ENCODE data around the gene SLC2A6. TPM values are rescaled to one million over a fixed set of nuclear protein-coding genes. Genes with fewer than 3 reads are reported as not detected.

Gene SLC2A6
- total RNA-seq, 1 donor from 2014 or later, result 13.7 TPM

DNA sequence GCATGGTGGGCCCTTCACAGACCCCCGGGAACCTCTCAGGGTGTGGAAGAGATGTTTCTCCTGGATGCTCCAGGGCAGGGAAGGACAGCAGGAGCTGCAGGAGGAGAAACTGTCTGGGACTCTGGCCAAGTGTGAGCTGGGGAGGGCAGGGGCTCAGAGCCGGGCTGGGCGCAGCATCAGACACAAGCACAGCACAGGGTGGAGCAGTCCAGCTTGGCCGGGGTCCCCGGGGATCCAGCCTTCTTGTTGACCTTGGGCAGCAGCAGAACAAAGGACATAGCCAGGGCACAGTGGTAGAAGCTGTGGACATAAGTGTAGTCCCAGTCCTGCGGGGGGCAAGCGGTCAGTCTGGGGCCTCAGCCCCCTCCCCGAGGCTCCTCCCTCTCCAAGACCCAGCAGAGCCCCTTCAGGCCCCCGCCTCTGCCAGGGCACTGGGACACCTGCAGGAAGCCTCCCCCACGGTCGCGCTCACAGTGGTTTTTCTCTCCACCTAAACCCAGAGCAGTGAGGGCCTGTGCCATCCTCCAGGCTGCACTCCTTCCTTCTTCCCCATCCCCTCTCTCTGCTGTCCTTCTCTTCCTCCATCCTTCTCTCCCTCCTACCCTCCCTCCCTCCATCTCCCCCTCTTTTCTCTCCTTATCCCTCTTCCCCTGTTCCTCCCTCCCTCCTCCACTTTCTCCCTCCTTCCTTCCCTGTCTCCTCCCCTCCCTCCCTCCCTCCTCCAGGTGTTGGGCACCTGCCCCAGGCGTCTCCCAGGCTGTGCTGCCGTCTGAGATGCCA is 35.8 kb upstream of the SLC2A6 start:
- H3K4me3 Mint-ChIP-seq (ENCODE audit: unreplicated experiment), result no peak overlapping the region
- H3K9me3 Mint-ChIP-seq (ENCODE audit: low read depth), result no peaks in the 10 kb centered on the region
- no peaks in the 10 kb centered on the region for H3K36me3 Mint-ChIP-seq (ENCODE audit: low read depth)
- H3K27ac Mint-ChIP-seq (ENCODE audit: unreplicated experiment), result no peak overlapping the region
- peaks cover 19% of the 10 kb centered on the region for H3K4me1 Mint-ChIP-seq (ENCODE audit: low read depth)
- DNase-seq (ENCODE audit: low spot score), result no peak
- peaks cover 2% of the 10 kb centered on the region for H3K27me3 Mint-ChIP-seq (ENCODE audit: low read depth)
- TF ChIP-seq CTCF (IDR thresholded peaks at IDR 0.05), result no peak

DNA sequence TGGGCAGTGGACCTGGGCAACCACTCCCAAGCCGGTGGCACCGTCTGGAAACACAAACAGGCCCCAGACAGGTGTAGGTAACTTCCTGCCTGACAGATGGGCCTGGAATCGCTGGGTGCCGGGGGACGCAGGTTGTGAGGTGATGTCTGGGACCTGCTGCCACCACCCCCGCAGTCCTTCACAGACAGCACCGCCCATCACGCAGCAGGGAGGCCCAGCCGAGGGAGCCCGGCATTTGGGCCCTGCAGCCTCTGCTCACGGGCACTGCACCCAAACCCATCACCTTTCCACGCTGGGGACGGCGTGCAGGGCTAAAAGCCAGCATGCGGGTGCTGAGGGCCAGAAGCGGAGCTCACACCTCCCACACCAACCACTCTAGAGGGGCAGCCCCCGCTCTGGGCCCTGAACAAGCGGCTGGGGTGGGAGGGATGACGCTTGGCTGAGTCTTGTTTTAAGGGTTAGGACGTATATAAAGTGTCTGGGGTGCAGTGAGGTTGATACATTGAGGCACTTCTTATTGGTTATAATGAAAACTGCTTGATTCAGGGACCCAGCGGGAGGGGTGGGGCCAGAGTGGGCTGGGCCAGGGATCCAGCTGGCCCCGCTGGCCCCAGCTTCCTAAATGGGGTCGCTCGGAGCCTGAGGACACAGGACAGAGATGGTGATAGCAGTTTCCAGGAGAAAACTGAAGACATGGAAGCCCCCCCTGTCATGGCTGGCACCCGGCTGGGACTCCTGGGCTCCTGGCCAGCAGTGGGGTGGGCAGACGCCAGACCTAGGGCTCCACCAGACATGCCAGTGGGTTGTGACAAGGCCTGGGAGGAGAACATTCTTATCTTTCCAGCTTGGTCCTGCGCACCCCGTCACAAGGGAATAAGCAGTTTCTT is 34.6 kb upstream of the SLC2A6 start:
- H3K27ac Mint-ChIP-seq (ENCODE audit: unreplicated experiment), result no peak overlapping the region
- H3K4me1 Mint-ChIP-seq (ENCODE audit: low read depth), result peaks cover 28% of the 10 kb centered on the region
- no peak for TF ChIP-seq CTCF (IDR thresholded peaks at IDR 0.05)
- no peak for DNase-seq (ENCODE audit: low spot score)
- H3K9me3 Mint-ChIP-seq (ENCODE audit: low read depth), result no peaks in the 10 kb centered on the region
- no peaks in the 10 kb centered on the region for H3K27me3 Mint-ChIP-seq (ENCODE audit: low read depth)
- no peaks in the 10 kb centered on the region for H3K36me3 Mint-ChIP-seq (ENCODE audit: low read depth)
- H3K4me3 Mint-ChIP-seq (ENCODE audit: unreplicated experiment), result no peak overlapping the region

GRCh38 chr9:133512253-133513213 is 33.6 kb upstream of the SLC2A6 start:
- Mint-ChIP-seq H3K36me3 (ENCODE audit: low read depth) (no peaks in the 10 kb centered on the region), H3K9me3 (ENCODE audit: low read depth) (no peaks in the 10 kb centered on the region), H3K4me3 (ENCODE audit: unreplicated experiment) (no peak overlapping the region), H3K4me1 (ENCODE audit: low read depth) (peaks cover 28% of the 10 kb centered on the region), H3K27me3 (ENCODE audit: low read depth) (no peaks in the 10 kb centered on the region), H3K27ac (ENCODE audit: unreplicated experiment) (no peak overlapping the region)
- TF ChIP-seq CTCF (IDR thresholded peaks at IDR 0.05), result no peak
- DNase-seq (ENCODE audit: low spot score), result no peak

DNA sequence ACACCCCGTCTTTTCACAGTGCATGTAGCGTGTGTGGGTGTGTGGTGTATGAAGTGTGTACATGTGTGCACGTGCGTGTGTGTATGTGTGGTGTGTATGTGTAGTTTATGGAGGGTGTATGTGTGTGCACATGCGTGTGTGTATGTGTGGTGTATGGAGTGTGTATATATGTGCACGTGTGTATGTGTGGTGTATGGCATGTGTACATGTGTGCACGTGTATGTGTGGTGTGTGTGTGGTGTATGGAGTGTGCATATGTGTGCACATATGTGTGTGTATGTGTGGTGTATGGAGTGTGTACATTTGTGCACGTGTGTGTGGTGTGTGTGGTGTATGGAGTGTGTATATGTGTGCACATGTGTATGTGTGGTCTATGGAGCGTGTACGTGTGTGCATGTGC is 32.7 kb upstream of the SLC2A6 start:
- H3K4me1 Mint-ChIP-seq (ENCODE audit: low read depth), result peaks cover 31% of the 10 kb centered on the region
- H3K4me3 Mint-ChIP-seq (ENCODE audit: unreplicated experiment), result no peak overlapping the region
- no peaks in the 10 kb centered on the region for H3K36me3 Mint-ChIP-seq (ENCODE audit: low read depth)
- no peak overlapping the region for H3K27ac Mint-ChIP-seq (ENCODE audit: unreplicated experiment)
- H3K27me3 Mint-ChIP-seq (ENCODE audit: low read depth), result no peaks in the 10 kb centered on the region
- H3K9me3 Mint-ChIP-seq (ENCODE audit: low read depth), result no peaks in the 10 kb centered on the region
- no peak for TF ChIP-seq CTCF (IDR thresholded peaks at IDR 0.05)
- DNase-seq (ENCODE audit: low spot score), result no peak

All from chondrocyte (in vitro differentiated cells).